ENCODE data around the gene CORO2B.
"Not testable (repeated sequence)": the region's sequence is repeated elsewhere in the genome, so short reads cannot be mapped to it uniquely, and the experiment has no call there.

Gene CORO2B

GRCh38 chr15:68604840-68605478, 26.2 kb downstream of the CORO2B start:
- DNase-seq (ENCODE audit: low read depth in 2 of 2): not testable (repeated sequence)

GRCh38 chr15:68606375-68606774, 27.6 kb downstream of the CORO2B start:
- DNase-seq (ENCODE audit: low read depth in 2 of 2): no peak

- DNase-seq (ENCODE audit: low read depth in 2 of 2): no peak
These were observed 29.5 kb downstream of the CORO2B start for GRCh38 chr15:68608206-68608843.

- no peak for DNase-seq (ENCODE audit: low read depth in 2 of 2)
These were observed 30.0 kb downstream of the CORO2B start for GRCh38 chr15:68608844-68609232.

DNA sequence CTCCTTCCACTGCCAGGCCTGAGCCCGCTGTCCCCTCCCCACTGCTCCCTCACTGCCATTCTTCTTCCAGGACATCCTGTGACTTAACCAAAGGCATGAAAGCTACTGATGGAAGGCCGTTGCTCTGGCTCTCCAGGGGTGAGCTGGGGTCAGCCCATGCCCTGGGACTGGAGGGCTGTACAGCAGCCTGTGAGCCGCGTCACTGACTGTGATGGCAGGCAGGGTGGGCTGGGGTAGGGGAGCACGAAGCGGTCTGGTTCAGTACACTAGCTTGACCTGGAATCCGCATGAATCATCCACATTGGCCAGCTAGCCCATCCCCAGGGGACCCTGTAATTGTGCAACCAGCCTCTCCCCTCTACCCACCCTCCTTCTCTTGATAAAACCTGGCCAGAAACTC, 30.8 kb downstream of the CORO2B start:
- no peak for DNase-seq (ENCODE audit: low read depth in 2 of 2)

DNA sequence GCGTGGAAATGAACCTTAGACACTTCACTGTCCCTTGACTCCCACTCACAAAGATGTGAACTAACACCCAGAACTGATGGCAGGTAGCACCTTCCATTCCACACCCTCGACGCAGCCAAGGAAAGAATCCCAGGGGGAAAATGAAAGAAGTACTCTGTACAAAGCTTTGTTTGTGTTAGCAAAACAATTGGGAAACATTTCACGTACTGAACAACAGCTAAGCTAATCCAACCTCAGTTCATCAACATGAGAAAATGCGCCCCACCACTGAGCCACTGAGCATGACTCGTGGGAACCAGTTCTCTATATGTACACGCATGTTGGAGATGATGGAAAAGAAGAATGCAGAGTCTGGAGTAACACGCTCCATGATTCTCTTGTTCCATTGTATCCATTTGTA, 32.0 kb downstream of the CORO2B start:
- no peak for DNase-seq (ENCODE audit: low read depth in 2 of 2)

GRCh38 chr15:68612503-68612902, 33.7 kb downstream of the CORO2B start:
- DNase-seq (ENCODE audit: low read depth in 2 of 2): no peak

GRCh38 chr15:68612979-68613740, 34.4 kb downstream of the CORO2B start:
- no peak for DNase-seq (ENCODE audit: low read depth in 2 of 2)

GRCh38 chr15:68614286-68615035, 35.7 kb downstream of the CORO2B start:
- DNase-seq (ENCODE audit: low read depth in 2 of 2): no peak

DNA sequence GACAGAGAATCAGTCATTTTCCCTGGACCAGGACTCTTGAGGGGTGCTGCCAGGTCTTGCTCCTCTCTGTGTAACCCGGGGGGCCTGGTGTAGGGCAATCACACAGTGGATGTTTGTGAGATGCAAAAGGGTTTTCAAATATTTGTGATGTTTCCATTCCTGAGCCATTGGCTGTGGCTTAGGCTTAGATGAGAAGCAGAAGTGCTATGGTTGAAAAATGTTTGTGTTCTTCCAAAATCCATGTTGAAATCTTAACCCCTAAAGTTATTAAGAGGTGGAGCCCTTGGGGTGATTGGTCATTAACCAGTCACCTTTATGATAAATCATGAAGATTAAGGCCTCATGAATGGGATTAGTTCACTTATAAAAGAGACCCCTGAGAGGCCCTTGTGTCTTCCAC, 36.5 kb downstream of the CORO2B start:
- DNase-seq (ENCODE audit: low read depth in 2 of 2): no peak

DNA sequence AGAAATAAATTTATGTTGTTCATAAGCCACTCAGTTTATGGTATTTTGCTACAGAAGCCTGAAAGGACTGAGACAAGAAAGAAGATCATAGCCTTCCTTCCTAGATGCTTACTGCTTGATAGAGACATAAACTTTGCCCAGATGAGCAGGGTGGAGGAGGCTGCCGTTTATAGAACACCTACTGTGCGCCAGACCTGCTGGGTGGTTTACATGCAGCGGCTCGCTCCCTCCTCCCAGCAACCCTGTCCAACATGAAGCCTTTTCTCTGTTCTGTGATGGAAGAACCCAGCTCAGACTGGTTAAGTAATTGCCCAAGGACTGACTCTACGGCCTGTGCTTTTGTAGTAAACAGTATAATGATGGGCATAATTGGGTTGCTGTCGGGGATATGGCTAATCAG, 37.0 kb downstream of the CORO2B start:
- DNase-seq (ENCODE audit: low read depth in 2 of 2): no peak

- DNase-seq (ENCODE audit: low read depth in 2 of 2): no peak
These were observed 37.6 kb downstream of the CORO2B start for GRCh38 chr15:68616397-68616796.

GRCh38 chr15:68617001-68617400, 38.2 kb downstream of the CORO2B start:
- no peak for DNase-seq (ENCODE audit: low read depth in 2 of 2)

DNA sequence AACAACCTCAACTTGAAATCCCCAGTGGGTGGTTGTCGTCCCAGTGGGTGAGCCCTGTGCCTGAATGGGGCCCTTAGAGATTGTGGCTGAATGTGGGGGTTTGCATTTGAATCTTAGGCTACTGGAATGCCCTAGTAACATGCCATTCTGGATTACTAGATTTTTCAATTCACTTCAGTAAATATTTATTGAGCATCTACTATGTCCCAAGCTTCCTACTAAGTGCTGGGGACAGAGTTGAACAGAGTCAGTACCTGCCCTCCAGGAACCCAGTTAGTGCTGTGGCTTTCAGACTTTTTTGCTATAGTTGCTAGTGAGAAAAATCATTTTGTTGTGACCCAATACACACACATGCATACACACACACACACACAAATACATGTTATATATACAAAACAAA, 39.0 kb downstream of the CORO2B start:
- no peak for DNase-seq (ENCODE audit: low read depth in 2 of 2)

GRCh38 chr15:68618394-68618793, 39.6 kb downstream of the CORO2B start:
- no peak for DNase-seq (ENCODE audit: low read depth in 2 of 2)

GRCh38 chr15:68618908-68619698, 40.3 kb downstream of the CORO2B start:
- no peak for DNase-seq (ENCODE audit: low read depth in 2 of 2)

DNA sequence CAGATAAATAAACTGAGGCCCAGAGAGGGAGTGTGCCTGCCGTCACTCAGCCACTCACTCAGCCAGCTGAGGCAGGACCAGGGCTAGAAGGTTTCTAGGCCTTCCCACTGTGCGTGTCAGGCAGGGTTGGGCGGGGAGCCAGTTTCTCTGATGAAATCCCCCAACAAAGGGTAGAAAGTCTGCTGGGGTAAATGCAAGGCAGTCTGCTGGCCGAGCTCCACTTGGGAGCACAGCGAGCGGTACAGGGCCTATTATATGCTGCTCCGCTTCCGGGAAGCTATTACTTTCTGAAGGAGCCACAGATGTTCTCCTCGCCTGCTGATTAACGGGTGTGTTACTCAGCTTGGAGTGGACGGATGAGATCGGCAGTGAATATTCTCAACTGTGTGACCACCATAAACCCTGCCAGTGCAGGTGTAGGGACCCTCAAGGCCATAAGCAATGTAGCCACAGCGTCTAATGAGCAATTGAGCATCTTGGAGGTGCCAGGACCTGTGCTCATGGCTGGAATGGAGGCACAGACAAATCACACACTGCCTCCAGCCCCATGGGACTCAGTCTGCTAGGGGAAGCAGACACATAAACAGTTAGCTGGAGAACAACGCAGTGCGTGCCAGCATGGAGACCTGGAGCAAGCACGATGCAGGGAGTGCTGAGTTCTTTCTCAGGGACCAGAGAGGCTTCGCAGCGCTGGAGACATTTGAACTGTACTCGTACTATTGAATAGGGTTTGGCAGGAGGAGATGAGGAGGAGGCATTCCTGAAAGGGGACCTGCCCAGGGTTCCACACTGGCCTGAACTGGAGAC, 42.1 kb downstream of the CORO2B start:
- DNase-seq (ENCODE audit: low read depth in 2 of 2): no peak

- DNase-seq (ENCODE audit: low read depth in 2 of 2): no peak
These were observed 42.7 kb downstream of the CORO2B start for GRCh38 chr15:68621535-68621934.

DNA sequence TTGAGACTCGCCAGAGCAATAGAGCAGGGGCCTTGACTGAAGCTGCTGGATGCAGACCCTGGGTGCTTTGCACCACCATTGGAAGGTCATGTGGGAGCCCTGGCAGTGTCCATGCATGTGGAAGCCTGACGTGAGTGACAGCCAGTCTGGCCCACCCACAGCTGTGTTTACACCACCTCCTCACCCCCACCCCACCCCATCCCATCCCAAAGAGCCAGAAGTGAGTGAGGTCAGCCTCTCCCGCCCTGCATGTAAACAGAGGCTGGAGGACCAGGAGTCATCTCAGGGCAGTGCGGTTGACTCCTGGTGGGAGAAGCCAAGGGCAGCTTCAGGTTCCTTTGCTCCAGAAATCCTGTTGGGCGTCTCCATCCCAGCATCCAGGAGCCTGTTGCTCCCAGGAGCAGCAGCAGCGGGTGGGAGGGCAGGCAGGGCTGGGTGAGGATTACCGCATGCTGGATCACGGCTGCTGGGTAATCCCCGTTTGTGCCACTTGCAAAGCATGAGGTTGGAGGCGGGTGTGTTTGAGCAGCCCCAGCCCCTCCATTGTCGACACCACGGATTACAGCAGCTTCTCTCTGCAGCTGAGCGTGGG, 44.6 kb downstream of the CORO2B start:
- DNase-seq (ENCODE audit: low read depth in 2 of 2): no peak

- no peak for DNase-seq (ENCODE audit: low read depth in 2 of 2)
These were observed 47.1 kb downstream of the CORO2B start for GRCh38 chr15:68625853-68626252.

All from activated CD8-positive, alpha-beta memory T cell treated with anti-CD3 and anti-CD28 coated beads for 4 hours (primary cell).